Erythroblast (primary cell): ENCODE measurements around the gene MEPE.

ENCODE experiments used
- GATA1 ChIP-seq: IDR thresholded peaks from 2 replicates; pipeline ENCODE4 v1.6.1; 2011; ENCODE audit warnings: low read depth, mild to moderate bottlenecking, control low read depth, low read length, moderate library complexity
- POLR2A ChIP-seq: IDR thresholded peaks from 2 replicates; pipeline ENCODE4 v1.6.1; 2011; ENCODE audit warnings: mild to moderate bottlenecking, low read length

GRCh38 chr4:87881115-87881514 is 48.3 kb downstream of the MEPE start:
- TF ChIP-seq POLR2A (no peak), GATA1 (no peak)
